GM18858 (cell line): ENCODE results near the gene FXYD7.
A peak's percentile ranks its signal among the peaks of the same experiment; 100 is the strongest.

Experiments used
- ATAC-seq: cut with Tn5 transposase; IDR thresholded peaks from one replicate; pipeline ENCODE4 v1.9.1; 2021; ENCODE audit not compliant: unreplicated experiment

FXYD7 gene

GRCh38 chr19:35109395-35110112 lies 33.5 kb upstream of the FXYD7 start:
- ATAC-seq, result no peak

DNA sequence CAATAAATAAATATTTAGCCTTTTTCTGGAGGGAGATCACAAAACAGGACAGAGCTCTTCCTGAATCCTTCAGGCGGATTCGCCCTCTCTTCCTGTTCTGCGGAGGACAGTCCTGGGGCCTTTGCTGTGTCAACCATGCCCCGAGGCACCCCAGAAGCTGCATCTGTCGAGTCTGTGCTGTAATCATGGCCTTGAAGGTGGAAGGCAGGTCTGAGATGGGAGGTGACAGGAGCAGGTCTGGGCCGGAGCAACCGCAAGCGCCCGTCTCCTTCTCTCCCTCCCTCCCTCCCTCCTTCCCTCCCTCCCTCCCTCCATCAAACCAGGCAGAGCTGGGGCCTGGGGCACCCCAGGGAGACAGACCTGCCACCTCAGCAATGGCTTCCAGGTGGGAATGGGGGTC lies 32.1 kb upstream of the FXYD7 start:
- ATAC-seq, result no peak

GRCh38 chr19:35112995-35113688 lies 29.9 kb upstream of the FXYD7 start:
- ATAC-seq, result no peak

DNA sequence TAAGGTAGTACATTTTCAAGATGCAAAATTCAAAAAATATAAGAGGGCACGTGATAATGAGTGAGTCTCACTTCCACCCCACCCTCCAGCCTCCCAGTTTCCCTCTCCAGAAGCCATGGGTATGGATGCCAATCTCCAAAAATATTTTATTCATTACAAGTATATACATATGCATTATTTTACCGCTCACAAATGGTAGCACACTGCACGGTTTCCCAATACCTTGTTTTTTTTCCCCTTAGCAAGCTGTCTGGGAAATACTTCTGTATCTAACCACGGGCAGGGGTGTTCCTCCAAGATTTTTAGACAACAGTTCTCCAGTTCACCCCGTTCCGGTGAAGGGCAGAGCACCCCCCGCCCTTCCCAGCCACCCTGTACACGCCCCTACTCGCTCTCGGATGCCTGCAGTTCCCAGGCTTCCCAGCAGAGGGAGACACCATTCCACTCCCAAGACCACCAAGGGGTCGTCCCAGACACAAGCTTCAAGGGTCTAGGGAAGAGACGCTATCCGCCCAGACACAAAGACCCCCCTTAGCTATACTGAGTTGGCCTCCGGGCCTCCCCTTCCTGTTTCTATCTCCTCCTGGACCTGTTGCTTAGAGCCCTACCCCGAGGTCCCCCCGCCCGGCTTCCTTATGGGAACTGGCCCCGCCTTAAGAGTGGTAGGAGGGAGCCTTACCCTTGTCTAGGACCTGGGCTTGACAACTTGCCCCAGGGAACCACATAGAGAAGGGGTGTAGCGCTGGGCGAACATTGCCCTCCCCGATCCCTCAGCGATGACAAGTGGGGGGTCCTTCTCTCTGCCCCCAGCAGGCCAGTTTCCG lies 28.5 kb upstream of the FXYD7 start:
- ATAC-seq, result no peak

GRCh38 chr19:35115177-35115951 lies 27.7 kb upstream of the FXYD7 start, which contains the start of gene FXYD3:
FXYD3 (plus strand) TSS chr19:35115823; CDS start chr19:35119377, 3,554 bp downstream.
- no peak for ATAC-seq

- ATAC-seq, result no peak
Observed at GRCh38 chr19:35116072-35116801, 26.8 kb upstream of the FXYD7 start.

DNA sequence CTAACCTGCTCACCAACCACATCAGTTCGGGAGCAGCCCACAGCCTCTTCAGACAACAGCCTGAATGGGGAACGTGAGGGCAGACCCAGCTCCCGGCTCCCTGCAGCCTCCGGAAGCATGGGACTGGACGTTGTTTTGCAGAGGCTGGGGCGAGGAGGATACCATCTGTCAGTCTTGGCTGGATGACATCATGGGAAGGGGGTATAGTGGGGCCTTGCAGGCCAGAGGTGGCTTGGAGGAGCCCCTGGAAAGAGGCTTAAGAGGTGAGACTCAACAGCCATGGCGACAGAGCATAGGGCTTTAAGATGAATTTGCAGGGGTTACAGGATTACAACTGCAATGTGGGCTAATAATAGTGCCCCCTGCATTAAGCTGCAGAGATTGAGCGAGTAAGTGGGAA lies 25.9 kb upstream of the FXYD7 start:
- no peak for ATAC-seq

DNA sequence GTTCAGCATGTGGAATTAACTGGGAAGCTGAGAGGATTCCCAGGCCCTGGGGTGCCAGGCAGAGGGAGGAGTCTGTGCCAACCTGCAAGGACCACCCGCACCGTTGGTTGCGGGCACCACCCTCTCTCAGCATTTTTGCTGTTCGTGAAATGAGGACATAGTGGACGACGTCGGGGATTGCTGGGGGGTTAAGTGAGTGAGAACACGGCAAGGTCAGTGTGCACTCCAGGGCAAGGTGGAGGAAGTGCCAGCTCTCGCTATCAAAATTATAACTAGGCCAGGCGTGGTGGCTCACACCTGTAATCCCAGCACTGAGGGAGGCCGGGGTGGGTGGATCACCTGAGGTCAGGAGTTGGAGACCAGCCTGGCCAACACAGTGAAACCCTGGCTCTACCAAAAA lies 25.3 kb upstream of the FXYD7 start:
- ATAC-seq, result no peak

- no peak for ATAC-seq
Observed at GRCh38 chr19:35118268-35119020, 24.6 kb upstream of the FXYD7 start.

DNA sequence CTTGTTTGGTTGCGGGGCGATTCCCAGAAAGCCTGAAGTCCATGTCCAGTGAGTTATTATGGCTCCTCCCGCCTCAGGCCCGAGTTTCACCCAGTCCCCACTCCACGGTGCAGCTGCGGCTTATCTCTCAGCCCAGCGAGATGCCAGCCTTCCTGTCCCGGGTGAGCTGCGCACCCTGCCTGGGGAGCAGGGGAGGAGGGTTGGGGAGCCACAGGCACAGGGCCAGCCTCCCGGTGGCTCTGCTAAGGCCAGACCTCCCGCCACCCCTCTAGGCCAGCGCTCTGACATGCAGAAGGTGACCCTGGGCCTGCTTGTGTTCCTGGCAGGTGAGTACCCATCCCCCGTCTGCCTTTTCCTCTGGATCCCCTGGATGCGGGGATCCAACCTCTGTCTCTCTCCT lies 24.0 kb upstream of the FXYD7 start:
- ATAC-seq, result no peak

- no peak for ATAC-seq
Observed at GRCh38 chr19:35119578-35120155, 23.4 kb upstream of the FXYD7 start.

DNA sequence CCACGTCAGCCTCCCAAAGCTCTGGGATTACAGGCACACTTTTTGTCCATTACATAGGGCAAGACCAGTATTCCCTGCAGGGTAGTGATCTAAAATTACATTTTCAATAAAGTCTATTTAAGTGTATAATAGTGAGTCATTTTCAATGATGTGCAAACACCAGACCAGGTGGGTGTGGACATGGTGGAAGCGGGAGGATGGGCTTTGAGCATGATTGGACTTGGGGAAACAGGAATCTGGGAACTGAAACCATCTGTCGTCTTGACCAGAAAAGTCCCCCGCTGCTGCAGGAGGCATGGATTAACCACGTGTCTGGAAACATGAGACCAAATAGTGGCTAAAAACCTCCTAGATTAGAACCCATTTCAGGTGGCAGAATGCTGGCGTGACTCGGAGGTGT lies 22.6 kb upstream of the FXYD7 start:
- no peak for ATAC-seq

DNA sequence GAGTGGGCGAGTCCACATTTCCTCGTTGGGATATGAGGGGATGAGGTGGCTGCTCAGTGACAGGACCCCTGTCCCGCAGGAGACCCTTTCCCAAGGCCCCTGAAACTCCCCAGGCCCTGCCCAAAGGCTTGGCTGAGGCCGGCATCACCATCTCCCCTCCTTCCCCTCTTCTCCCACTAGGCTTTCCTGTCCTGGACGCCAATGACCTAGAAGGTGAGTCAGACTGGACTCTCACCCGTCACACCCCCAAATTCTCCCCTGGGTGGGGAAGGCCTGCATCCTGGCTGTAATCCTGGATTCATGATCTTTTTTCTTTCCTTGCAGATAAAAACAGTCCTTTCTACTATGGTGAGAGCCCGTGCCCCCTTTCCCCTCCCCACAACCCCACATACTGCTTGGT lies 22.2 kb upstream of the FXYD7 start:
- ATAC-seq, result no peak

DNA sequence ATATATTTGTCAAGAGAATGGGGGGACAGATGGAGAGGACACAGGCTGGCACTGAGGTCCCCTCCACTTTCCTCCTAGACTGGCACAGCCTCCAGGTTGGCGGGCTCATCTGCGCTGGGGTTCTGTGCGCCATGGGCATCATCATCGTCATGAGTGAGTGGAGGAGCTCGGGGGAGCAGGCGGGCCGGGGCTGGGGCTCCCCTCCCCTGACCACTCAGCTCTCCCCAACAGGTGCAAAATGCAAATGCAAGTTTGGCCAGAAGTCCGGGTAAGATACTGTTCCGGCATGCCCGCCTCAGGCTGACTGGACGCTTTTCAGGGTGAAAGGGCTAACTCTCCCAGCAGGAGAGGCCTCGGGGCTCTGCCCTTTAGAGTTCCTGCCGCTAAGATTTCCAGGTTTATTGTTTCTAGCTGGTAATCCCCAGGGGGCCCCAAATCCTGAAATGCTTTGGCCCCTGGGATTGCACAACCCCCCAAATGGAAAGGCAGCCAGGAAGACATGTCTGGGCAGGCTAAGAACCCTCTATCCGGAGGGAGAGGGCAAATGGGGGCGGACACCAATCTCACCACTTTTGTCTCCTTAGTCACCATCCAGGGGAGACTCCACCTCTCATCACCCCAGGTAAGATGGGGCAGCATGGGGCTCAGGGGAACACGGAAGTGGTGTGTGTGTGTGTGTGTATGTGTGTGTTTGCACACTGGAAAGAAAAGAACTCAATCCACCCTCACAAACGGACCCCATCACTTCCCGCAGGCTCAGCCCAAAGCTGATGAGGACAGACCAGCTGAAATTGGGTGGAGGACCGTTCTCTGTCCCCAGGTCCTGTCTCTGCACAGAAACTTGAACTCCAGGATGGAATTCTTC lies 20.1 kb upstream of the FXYD7 start:
- no peak for ATAC-seq

DNA sequence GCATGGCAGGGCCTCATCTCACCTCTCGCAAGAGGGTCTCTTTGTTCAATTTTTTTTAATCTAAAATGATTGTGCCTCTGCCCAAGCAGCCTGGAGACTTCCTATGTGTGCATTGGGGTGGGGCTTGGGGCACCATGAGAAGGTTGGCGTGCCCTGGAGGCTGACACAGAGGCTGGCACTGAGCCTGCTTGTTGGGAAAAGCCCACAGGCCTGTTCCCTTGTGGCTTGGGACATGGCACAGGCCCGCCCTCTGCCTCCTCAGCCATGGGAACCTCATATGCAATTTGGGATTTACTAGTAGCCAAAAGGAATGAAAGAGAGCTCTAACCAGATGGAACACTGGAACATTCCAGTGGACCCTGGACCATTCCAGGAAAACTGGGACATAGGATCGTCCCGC lies 19.5 kb upstream of the FXYD7 start:
- ATAC-seq, result no peak

DNA sequence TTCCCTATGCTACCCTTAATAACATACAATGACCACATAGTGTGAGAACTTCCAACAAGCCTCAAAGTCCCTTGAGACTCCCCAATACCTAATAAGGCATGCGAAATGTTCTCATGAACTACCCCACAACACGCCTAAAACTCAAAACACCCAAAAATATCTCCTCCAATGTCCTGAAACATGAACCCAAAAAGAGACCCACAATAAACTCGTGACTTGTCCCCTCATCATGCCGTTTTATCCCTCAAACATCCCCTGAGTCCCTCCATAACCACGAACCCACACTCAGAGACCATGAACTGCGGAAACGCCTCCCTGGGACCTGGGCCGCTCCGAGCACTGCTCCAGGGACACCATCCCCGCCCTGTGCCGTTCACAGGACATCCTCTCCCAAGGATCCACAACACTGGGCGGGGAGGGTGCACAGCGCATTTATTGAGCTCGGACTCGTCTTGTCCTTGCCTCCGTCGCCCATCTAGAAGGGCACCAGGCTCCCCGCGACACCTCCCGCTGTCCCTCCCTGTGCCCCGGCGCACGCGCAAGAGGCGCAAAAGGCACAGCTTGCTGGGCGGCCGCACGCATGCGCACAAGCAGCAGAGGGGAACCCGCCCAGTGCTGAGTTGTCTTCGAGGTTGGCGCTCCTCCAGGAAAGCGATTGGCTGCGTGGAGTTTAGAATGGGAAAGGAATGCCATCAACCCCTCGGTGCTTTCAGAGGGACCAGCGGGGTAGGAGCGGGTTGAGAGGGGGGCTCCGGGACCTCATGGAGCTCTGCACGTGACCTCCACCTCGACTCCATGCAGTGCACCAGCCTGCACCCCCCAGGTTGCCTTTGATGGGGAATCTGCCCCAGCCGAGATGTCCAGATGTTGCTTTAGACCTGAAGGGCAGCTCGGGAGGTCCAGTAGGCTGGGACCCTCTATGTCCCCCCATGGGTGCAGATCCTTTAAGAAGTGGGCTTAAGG lies 18.7 kb upstream of the FXYD7 start:
- peak; percentile 60 for ATAC-seq

DNA sequence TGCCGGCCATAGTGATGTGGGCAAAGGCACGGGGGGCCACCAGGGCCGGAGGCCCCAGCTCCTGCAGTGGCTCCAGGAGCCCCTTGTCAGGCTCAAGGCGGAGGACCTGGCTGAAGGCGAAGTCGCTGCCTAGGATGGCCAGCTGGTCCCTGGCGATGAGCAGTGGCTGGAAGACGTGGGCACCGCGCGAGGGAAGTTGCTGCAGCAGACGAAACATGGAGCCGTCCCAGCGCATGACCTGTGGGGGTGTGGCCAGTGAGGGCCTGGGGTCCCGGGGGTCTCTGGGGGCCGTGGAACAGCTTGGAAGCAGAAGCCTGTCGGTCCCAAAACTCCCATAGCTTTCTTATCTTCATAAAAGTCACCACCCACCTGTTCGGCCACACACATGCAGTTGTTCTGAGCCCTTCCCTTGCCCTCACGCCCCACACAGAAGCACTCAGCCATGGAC lies 17.8 kb upstream of the FXYD7 start:
- no peak for ATAC-seq
